IPS DF 4.7 (cell line): ENCODE results near the gene IL1RAPL1.
"Not testable (repeated sequence)": the region's sequence is repeated elsewhere in the genome, so short reads cannot be mapped to it uniquely, and the experiment has no call there.

Experiments
- DNase-seq: peaks from one replicate; pipeline ENCODE4 v3.0.0-alpha.2; 2013; ENCODE audit warnings: low spot score; ENCODE audit errors: extremely low read depth

Gene IL1RAPL1

DNA sequence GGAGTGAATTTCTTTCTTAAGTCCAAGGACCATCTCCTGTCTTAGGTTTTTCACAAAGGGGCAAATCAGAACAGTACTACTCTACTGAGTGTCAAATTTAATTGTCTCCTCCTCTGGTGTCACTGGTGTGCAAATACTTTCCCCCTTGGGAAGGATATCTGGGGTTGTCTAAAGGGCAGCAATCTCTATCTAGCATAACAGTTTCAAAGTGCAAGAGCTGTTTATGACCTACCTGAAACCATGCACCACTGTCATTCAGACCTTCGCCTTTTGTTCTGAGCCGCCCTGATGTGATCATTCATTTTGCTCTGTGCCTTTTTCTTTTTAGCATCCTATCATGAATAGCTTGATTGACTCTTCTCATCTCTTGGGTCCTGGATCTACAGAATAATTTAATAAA is 39.3 kb downstream of the IL1RAPL1 start:
- no peak for DNase-seq

DNA sequence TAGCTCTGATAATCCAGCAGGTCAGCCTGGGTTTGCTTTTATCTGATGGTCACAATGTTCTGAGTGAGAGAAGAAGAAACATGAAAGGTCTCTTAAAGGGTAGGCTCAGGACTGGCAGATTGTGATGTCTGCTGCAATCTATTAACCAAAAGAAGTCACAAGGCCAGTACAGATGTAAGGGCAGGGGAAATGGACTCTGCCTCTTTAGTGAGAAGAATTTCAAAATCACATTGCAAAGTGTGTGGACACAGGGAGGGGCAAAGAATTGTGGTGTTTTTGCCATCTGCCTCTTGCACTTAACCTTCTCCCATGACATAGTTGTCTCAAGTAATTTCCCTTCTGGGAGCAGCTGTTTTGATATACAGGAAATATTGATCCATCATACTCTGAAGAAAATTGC is 40.9 kb downstream of the IL1RAPL1 start:
- no peak for DNase-seq

DNA sequence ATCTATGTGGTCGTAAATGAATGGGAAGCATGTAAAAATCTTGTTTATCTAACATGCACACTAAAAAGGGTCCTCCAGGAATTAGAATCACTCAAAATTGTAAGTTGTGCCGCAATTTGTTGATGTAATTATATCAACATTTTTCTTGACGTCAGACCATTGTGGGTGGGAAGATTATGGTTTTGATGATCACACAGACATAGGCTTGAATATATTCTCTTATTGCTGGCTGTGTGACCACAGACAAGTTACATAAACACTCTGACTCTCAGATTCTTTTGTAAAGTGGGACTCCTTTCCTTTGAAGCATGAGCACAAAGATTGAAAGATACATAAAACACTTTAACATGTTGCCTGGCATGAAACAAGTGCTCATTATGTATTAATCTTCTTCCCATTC is 51.5 kb downstream of the IL1RAPL1 start:
- no peak for DNase-seq

DNA sequence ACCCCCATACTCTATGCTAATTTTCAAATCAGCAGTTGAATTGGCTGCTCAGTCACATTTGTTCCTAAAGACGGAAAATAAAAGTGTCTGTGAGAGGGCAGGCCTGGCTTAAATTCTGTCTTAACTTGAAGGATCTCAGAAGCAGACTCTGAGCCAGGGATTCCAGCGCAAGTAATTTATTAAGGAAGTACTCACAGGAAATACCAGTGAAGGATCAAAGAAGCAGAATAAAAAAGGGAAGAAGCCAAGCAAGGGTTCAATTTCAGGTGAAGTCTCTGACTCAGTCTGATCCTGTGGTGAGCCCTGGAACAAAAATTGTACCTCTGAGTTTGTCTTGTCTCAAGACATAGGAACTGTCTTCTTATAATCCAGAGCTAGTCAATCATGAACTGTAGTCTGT is 52.2 kb downstream of the IL1RAPL1 start:
- no peak for DNase-seq

DNA sequence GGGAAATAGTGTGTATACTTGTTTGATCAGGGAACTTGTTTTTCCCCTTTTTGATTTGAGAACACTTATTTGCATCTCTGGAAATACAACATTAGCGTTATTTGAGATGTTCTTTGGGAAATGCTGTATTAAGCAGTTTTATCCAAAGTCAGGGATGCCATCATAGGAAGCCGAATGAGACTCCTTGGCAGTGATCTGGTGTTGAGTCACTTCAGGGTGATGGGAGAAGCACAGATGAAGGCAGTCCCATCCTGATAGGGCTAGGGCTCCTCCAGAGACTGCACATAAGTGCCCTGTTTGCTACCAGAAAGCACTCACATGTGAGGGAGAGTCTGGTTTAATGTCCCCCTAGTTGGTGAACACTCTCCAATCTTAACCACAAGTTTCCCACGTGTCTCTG is 62.3 kb downstream of the IL1RAPL1 start:
- DNase-seq: no peak

DNA sequence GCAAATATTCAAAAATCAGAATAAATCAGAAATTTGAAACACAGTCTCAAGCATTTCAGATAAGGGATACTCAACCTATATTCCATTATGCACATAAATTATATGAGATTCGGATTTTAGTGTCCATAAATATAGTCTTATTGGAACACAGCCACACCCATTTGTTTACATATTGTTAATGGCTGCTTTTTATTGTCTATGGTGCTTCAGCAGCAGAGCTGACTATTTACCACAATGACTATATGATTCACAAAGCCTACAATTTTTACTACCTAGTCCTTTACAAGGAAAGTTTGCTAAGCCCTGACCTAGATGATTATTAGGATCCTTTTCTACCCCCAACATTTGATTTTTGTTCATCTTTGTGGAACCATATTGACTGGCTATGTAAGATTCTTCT is 63.9 kb downstream of the IL1RAPL1 start:
- no peak for DNase-seq

DNA sequence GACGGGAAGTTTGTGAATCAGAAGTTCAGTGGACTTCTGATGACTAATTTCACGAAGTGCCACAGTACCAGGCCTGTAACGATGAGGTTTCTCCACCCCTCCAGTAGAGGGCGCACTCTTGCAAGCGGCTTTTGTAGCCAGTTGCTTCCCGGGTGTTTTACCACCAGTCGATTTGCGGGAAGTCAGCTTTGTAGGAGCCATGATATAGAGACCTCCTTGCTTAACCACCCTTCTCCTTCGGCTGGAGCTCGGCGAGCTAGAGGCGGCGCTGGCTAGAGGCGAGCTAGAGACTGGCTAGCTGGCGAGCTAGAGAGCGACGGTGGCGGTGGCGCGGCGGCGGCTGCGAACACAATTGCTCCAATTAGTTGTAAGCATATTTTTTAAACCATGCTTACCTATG is 72.0 kb downstream of the IL1RAPL1 start:
- peak; percentile 28 for DNase-seq

DNA sequence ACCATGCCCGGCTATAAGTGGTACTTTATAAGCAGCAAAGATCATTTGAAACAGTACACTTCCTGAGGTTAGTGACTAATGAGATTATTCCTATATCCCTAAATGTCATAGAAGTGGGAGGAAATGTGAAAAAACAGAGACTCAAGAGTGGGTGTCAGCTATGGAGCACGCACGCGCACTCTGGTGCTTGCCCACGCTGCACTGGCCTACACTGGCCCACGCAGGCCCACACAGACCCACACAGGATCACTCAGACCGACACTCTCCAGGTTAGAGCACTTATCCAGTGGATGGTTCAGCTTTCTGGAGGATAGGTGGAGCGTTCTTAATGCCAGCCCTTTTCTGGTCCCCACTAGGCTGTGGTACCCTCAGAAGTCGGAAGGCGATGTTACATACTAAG is 78.5 kb downstream of the IL1RAPL1 start:
- DNase-seq: no peak

DNA sequence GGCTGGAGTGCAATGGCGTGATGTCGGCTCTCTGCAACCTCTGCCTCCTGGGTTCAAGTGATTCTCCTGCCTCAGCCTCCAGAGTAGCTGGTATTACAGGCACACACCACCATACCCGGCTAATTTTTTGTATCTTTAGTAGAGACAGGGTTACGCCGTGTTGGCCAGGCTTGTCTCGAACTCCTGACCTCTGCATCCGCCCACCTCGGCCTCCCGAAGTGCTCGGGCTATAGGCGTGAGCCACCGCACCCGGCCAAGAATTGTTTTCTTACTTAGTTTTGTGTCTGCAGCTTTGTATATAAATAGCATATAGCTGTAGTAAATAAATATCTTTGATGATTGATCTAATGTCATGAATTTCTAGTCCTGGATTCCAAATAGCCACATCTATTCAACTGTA is 81.1 kb downstream of the IL1RAPL1 start:
- DNase-seq: no peak

DNA sequence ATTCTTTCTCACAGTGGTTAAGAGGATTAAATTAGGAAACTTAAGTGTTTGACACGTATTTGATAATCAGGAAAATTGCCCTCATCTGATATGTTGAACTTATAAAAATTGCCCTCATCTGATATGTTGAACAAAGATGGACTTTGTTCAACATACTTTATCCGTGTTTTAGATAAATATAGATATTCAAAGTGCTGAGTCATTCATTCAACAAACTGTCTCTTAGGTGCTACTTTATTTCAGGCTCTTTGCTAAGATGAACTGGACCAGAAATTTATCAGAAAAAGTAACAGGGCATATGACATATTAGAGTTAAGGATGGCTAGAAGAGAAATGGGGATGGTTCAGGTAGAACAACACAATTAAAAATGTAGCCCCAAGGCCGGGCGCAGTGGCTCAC is 81.7 kb downstream of the IL1RAPL1 start:
- no peak for DNase-seq

DNA sequence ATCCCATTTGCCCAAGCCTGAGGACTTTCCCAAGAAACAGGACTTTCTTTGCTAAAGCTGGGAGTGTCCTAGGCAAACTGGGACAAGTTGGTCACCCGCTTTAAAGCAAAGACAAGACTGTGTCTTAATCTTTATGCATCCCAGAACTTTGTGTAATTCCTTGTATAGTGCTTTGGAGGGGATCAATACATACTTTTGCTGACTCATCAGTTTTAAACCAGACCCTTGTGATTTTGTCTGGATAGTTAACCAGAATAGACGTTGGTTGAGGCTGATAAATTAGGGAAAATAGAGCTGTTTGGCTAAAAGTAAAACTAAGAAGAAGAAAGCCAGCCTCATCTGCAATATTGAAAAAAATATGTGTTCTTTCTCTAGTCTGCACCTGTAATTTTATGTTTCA is 82.8 kb downstream of the IL1RAPL1 start:
- DNase-seq: no peak

DNA sequence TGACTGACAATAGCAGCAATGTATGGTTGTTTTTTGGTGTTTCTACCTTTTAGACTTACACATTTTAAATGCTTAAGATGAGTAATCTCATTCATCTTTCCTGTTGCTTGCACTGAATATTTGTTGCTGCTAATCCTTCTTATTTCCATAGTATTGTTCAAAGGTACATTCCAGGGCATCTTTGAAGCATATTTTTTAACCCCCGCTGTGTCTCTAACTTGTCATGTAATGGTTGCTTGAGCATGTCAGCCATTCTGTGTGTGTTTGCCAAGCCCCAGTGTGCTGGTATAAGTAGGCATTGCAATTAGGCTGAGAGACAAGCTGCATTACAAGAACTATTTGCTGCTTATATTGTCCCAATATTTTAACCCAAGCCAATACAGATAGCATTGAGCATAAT is 87.9 kb downstream of the IL1RAPL1 start:
- no peak for DNase-seq

DNA sequence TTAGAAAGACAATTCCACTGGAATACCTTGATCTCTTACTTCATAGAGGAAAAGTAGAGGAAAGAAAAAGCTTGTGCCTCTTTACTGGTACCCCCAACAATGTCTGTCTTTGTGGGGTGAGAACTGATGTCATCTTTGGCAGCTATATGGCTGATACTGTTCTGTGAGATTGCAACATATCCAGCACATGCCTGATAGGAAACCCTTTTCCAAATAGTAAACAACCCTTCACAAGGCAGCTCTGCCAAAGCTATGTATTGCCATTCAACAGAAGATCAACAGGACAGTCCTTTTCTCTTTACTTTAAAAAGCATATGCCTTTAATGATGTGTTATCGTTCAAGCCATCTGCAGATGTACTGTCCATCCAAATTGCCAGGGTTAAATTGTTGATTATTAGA is 105.9 kb downstream of the IL1RAPL1 start:
- DNase-seq: no peak

DNA sequence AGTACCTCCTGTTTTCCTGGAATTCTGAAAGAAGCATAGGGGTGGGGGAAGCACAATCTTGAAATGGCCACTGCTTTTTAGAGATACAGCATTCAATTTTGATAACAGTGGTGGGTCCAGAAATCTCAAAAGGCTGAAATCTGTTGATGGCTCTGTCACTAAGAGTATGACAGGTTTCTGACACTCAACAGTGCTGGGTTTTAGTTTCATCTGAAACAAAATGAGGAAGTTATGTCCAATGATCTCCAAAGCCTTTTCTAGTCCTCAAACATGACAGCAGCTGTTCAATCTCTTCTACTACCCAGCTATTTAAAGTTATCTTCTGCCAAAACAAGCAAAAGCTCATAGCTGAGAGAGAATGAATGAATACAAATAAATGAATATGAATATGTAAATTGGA is 110.5 kb downstream of the IL1RAPL1 start:
- DNase-seq: no peak

DNA sequence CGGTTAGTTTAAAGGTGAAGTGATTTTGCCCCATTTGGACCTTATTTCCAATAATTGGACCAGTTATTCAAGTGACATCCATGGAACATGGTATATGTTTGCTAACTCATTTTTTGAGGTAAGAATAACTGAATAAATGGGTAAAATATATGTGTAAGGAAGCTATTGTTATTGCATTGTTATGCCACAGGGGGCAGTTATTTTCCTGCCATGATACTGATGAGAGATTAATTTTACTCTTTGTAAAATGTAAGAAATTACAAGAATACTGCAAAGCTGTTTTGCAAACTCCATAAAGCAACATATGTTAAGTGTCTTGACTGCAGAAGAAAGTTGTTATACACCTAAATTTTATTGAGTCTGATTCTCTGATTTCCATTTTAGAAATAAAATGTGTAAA is 114.0 kb downstream of the IL1RAPL1 start:
- DNase-seq: no peak

DNA sequence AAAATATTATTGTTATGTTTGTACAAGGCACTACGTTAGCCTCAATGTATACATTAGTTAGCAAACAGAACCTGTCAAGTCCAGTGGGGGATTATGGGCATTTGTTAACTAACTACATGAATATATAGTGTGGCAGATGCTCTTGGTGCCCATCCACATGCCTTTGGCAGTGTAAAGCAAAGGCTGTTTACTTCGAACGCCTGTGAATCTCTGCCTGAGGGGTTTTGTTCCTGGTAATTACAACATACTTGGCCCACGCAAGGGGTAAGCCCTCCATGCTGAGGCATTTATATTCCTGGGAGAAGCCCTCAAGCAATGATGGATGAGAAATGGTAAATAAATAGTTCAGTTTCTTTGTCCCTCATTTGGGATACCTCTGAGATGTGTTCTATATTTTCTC is 119.7 kb downstream of the IL1RAPL1 start:
- no peak for DNase-seq

DNA sequence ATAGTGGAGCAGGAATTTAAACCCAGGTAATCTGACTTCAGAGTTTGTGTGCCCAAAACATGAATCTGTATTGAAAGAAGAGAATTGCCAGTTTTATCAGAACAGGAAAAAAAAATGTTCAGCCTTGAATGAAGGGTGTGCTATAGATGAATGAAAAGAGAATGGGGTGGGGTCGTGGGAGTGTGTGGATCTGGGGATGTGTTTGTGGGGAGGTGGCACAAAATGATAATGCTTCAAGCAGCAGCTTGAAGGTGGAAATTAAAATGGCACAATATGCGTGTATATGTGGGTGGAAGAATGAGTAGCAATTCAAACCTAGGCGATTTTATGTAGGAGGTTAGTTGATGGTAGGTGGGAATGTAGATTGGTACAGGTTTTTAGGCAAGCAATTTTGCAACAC is 122.2 kb downstream of the IL1RAPL1 start:
- DNase-seq: no peak

DNA sequence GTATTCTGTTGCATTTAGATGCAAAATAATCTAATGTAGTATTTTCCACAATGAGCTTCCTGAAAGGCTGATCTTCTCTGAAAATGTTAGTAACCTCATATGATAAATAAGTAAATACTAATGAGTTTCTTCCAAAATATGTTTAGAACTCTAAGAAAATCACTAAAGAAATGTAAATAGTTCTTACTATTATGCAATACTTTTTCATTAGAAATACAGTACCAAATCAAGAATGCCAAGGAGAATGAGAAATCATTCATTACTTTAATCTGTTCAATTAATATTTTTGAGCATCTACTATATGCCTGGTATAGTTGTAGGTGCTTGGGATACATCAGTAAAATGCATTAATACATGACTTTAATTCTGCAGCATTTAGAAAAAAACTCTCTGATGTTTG is 130.6 kb downstream of the IL1RAPL1 start:
- DNase-seq: no peak

DNA sequence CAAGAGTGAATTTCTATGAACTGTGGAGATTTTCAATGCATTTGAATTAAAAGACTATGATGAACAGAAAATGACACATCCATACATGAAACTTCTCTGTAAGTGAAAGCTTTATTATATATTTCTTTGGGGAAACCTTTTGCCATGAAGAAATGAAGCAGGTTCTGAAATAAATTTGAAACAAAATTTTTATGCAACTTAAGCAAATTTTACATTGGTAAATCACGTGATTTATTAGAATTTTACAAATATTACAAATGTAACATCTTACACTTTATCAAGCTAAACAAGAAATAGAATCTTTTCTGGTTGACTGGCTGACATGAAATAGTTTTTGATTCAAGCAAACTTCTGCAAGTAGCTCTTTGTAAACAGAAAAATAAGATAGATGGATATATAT is 131.2 kb downstream of the IL1RAPL1 start:
- no peak for DNase-seq

DNA sequence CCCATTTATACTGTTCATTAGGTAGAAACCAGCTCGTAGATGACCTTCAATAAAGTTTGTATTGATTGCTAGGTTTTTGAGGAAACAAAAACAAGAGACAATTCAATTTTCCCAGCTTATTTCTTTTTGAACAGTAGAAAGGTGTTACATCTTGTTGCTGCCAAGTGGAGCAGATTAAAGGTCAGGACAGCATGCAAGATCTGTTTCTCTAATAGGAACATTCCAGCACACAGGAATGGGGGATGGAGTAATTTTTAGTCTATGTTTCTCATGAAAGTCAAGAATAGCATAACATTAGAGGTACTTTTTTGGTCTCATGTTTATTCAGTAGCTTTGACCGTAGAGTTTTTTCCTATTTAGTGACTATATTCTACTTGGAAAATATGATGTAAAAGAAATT is 132.4 kb downstream of the IL1RAPL1 start:
- no peak for DNase-seq

DNA sequence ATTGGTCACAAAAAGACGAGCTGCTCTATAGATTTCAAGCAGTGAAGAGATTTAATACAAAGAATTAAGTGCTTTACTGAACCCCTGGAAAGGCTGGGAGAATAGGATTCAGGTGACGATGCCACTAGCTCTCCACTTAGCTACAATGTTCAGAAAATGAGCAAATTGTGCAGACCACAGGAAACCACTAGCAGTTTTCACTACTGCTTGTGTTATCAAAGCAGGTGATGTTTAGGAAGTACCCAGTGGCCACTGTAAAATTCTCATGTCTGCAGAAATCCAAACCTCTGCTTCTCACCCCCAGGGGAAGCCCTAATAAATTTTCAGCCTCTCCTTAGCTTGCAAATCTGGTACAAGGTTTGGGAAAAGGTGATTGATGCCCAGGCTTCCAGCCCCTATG is 165.1 kb downstream of the IL1RAPL1 start:
- no peak for DNase-seq

DNA sequence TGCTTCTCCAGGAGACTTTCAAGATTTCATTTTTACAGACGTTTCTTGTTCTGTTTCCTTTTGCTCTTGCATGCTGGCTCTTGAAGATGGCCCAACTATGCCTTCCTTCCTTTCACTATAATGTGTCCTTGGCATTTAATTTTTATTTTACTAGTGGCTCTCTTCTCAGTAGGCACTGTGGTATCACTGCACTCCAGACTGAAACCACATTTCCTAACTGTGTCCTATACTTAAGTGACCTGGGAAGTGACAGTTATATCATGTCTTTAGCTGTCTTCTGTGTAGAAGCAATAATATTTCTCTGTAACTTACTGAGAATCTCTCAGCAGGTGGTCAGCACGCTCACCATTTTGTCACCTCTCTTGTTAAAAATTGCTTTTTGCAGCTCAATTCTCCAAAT is 168.9 kb downstream of the IL1RAPL1 start:
- DNase-seq: no peak

DNA sequence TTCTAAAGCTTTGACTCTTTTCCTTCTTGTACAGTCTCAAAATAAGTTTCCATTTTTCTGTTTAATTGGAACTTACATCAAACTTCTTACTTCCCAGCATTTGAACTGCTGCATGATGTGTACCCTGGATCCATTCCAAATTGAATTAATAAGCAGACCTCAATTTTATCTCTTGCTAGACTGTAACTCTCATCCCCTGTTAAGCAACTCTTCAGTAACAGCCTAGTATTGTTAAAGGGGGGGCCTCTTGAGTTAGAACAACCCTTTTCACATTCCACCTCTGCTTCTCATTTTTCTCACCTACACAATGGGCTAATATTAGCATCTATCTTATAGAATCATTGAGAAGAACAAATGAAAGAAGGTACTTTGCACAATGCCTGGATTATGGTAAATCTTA is 169.4 kb downstream of the IL1RAPL1 start:
- DNase-seq: no peak

DNA sequence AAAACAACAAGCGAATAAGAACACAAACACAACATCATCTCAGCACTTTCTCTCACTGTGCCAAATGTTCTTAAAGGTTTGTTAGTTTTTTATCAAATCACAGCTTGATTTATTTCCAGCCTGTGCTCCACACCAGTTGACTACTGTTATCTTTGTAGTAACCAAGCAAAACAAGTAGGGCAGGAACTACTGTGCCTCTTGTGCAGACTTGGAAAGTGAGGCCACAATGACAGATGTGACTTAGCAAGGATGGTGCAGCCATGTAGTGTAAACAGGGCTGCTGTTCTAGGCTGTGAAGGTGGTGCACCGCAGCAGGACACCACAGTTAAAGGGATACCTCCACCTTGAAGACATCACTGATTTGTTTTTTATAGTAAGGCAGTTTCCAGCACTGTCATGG is 170.0 kb downstream of the IL1RAPL1 start:
- DNase-seq: no peak

DNA sequence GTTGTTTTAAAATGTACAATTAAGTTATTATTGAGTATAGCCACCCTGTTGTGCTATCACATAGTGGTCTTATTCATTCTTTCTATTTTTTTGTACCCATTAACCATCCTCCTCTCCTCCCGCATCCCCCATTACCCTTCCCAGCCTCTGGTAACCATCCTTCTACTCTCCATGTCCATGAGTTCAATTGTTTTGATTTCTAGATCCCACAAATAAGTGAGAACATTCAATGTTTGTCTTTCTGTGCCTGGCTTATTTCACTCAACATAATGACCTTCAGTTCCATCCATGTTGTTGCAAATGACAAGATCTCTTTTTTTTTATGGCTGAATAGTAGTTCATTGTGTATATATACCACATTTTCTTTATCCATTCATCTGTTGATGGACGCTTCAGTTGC is 179.3 kb downstream of the IL1RAPL1 start:
- not testable (repeated sequence) for DNase-seq
